SH-SY5Y (cell line): ENCODE data around the gene ABCC9.

Experiments
- GATA2 ChIP-seq: IDR thresholded peaks from 2 replicates; pipeline ENCODE4 v1.6.1; 2011; ENCODE audit warnings: mild to moderate bottlenecking, low read depth, low read length
- GATA3 ChIP-seq: IDR thresholded peaks from 2 replicates; pipeline ENCODE4 v1.6.1; 2011; ENCODE audit warnings: low read depth, mild to moderate bottlenecking, low read length, moderate library complexity

GRCh38 chr12:21800011-21800410, 141.2 kb downstream of the ABCC9 start:
- TF ChIP-seq GATA2 (no peak), GATA3 (no peak)
